GM12878 (cell line): ENCODE data around the gene CDH20.

Source experiments
- ATF7 ChIP-seq: fragments of 450-650 bp; IDR thresholded peaks from 2 replicates; pipeline ENCODE4 v1.6.1; 2016; ENCODE audit warnings: low read depth, mild to moderate bottlenecking
- CBX3 ChIP-seq: fragments of 200-600 bp; sonication (generic); IDR thresholded peaks from 2 replicates; pipeline ENCODE4 v1.6.1; 2016; ENCODE audit warnings: low read depth, borderline replicate concordance
- CHD2 ChIP-seq: IDR thresholded peaks from 2 replicates; pipeline ENCODE4 v1.6.1; 2011; ENCODE audit warnings: low read depth, low read length, improper control_type of control experiment, borderline replicate concordance
- CTCF ChIP-seq, 3 experiments: IDR thresholded peaks in 2 of 3; conservative IDR thresholded peaks in 1 of 3; 2 replicates each; pipeline ENCODE4 v1.5.1; 2011; ENCODE audit warnings: low read depth in 3 of 3, low read length in 3 of 3, mild to moderate bottlenecking in 3 of 3, control low read depth in 2 of 3, moderate library complexity in 2 of 3, inconsistent platforms in 1 of 3, mixed read lengths in 1 of 3; ENCODE audit not compliant: control insufficient read depth in 2 of 3, insufficient read depth in 1 of 3; ENCODE audit errors: extremely low read depth in 1 of 3
- EP300 ChIP-seq, 2 experiments: fragments of 150-350 bp in 1 of 2; IDR thresholded peaks; 2 replicates each; pipeline ENCODE4 v1.6.1; 2011 to 2012; ENCODE audit warnings: low read depth in 2 of 2, low read length in 2 of 2, borderline replicate concordance in 1 of 2, improper control_type of control experiment in 1 of 2, inconsistent platforms in 1 of 2; ENCODE audit not compliant: control insufficient read depth in 1 of 2
- EZH2 ChIP-seq: IDR thresholded peaks from 2 replicates; pipeline ENCODE4 v1.6.1; 2012; ENCODE audit warnings: low read depth, mild to moderate bottlenecking, control low read depth, inconsistent platforms, low read length, borderline replicate concordance; ENCODE audit not compliant: control insufficient read depth
- HDAC2 ChIP-seq: fragments of 200-600 bp; sonication (generic); IDR thresholded peaks from 2 replicates; pipeline ENCODE4 v1.6.1; 2017
- HDAC6 ChIP-seq: fragments of 200-600 bp; sonication (generic); IDR thresholded peaks from one replicate; pipeline ENCODE4 v1.8.0; 2017; ENCODE audit warnings: antibody characterized with exemption; ENCODE audit not compliant: unreplicated experiment
- NFIC ChIP-seq: IDR thresholded peaks from 2 replicates; pipeline ENCODE4 v1.6.1; 2012; ENCODE audit warnings: low read depth, mild to moderate bottlenecking, inconsistent platforms, low read length, moderate library complexity
- POLR2A ChIP-seq: IDR thresholded peaks from 2 replicates; pipeline ENCODE4 v1.6.1; 2011; ENCODE audit warnings: low read depth, mild to moderate bottlenecking, low read length
- POLR2AphosphoS5 ChIP-seq: IDR thresholded peaks from 2 replicates; pipeline ENCODE4 v1.6.1; 2011; ENCODE audit warnings: mild to moderate bottlenecking, low read length, inconsistent platforms
- YBX1 ChIP-seq: fragments of 450-650 bp; IDR thresholded peaks from 2 replicates; pipeline ENCODE4 v1.6.1; 2016; ENCODE audit warnings: antibody characterized with exemption

DNA sequence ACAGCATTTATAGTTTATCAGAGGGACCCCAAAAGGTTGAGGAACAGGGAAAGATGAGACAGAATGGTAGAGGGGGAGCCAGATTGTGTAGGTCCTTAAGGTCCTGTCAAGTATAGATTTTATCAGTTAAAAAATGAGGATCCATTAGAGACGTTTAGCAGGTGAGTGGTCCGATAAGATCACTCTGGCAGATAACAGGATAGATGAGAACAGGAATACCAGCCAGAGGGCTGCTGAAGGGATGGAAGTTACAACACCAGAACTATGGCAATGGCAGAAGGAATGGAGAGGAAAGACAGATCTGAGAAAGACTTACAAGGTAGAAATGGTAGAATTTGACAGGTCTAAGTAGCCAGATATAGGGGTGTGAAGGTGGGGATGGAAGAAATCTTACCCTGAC is 141.7 kb downstream of the CDH20 start:
- TF ChIP-seq POLR2A = no peak
- TF ChIP-seq POLR2AphosphoS5 = no peak
- no peak for TF ChIP-seq CTCF (IDR thresholded peaks at IDR 0.05 in 2 of 3, conservative IDR thresholded peaks at IDR 0.05 in 1 of 3; ENCODE audit: control insufficient read depth in 2 of 3, extremely low read depth in 1 of 3, insufficient read depth in 1 of 3, low read depth in 3 of 3, low read length in 3 of 3)
- no peak for TF ChIP-seq HDAC6
- no peak for TF ChIP-seq CHD2
- TF ChIP-seq CBX3 = no peak
- no peak for TF ChIP-seq ATF7
- no peak for TF ChIP-seq EZH2
- TF ChIP-seq EP300 (IDR thresholded peaks at IDR 0.05; ENCODE audit: borderline replicate concordance in 1 of 2, control insufficient read depth in 1 of 2, low read depth in 2 of 2, low read length in 2 of 2) = no peak
- TF ChIP-seq YBX1 = no peak
- TF ChIP-seq NFIC = no peak
- no peak for TF ChIP-seq HDAC2
